ENCODE results near the gene HOXB8. TPM values are rescaled to one million over a fixed set of nuclear protein-coding genes. Genes with fewer than 3 reads are reported as not detected.

The HOXB8 gene
- polyA plus RNA-seq, 3 donors: 0.76 to 8.3 (median 6.9) TPM

GRCh38 chr17:48627118-48627597, 12.1 kb upstream of the HOXB8 start:
- H3K27ac ChIP-seq (ENCODE audit: low read depth, low read length): no peak overlapping the region
- 24 to 45% (median 40%) methylated on average over 5 of the region's 5 CpGs for WGBS, 3 donors

- WGBS, 3 donors: 1 to 2% (median 2%) methylated on average over 43 to 50 of the region's 50 CpGs
- no peak within 1 kb of the TSS for H3K27ac ChIP-seq (ENCODE audit: low read depth, low read length)
Observed at GRCh38 chr17:48626245-48627117, 11.4 kb upstream of the HOXB8 start, which contains the start of gene HOXB9. Gene HOXB9, minus strand, starts transcription at chr17:48626358. Its CDS starts 89 bp downstream, at chr17:48626269.

- WGBS, 3 donors: 1% methylated on average over 68 to 69 of the region's 69 CpGs
- no peak overlapping the region for H3K27ac ChIP-seq (ENCODE audit: low read depth, low read length)
Observed at GRCh38 chr17:48625495-48626244, 10.6 kb upstream of the HOXB8 start.

GRCh38 chr17:48624544-48625494, 9.7 kb upstream of the HOXB8 start:
- 2 to 3% (median 2%) methylated on average over 52 to 66 of the region's 66 CpGs for WGBS, 3 donors

GRCh38 chr17:48624118-48624517, 9.0 kb upstream of the HOXB8 start:
- 24 to 71% (median 60%) methylated on average over 5 of the region's 5 CpGs for WGBS, 3 donors

More at GRCh38 chr17:48624544-48625494, 9.7 kb upstream of the HOXB8 start:
- no peak overlapping the region for H3K27ac ChIP-seq (ENCODE audit: low read depth, low read length)

GRCh38 chr17:48623583-48623982, 8.5 kb upstream of the HOXB8 start:
- WGBS, 3 donors: 25 to 58% (median 55%) methylated on average over 4 of the region's 4 CpGs

More at GRCh38 chr17:48624118-48624517, 9.0 kb upstream of the HOXB8 start:
- H3K27ac ChIP-seq (ENCODE audit: low read depth, low read length): no peak overlapping the region

GRCh38 chr17:48622857-48623256, 7.8 kb upstream of the HOXB8 start:
- WGBS, 3 donors: 27 to 76% (median 67%) methylated on average over 11 of the region's 11 CpGs
- no peak overlapping the region for H3K27ac ChIP-seq (ENCODE audit: low read depth, low read length)

More at GRCh38 chr17:48623583-48623982, 8.5 kb upstream of the HOXB8 start:
- H3K27ac ChIP-seq (ENCODE audit: low read depth, low read length): no peak overlapping the region

GRCh38 chr17:48621410-48622392, 6.6 kb upstream of the HOXB8 start:
- H3K27ac ChIP-seq (ENCODE audit: low read depth, low read length): no peak overlapping the region
- WGBS, 3 donors: 17 to 59% (median 56%) methylated on average over 37 to 41 of the region's 41 CpGs

GRCh38 chr17:48620461-48621139, 5.5 kb upstream of the HOXB8 start:
- 32 to 82% (median 78%) methylated on average over 6 of the region's 6 CpGs for WGBS, 3 donors
- no peak overlapping the region for H3K27ac ChIP-seq (ENCODE audit: low read depth, low read length)

GRCh38 chr17:48619826-48620449, 4.8 kb upstream of the HOXB8 start:
- no peak overlapping the region for H3K27ac ChIP-seq (ENCODE audit: low read depth, low read length)
- WGBS, 3 donors: 22 to 77% (median 70%) methylated on average over 32 of the region's 32 CpGs

GRCh38 chr17:48618256-48618896, 3.3 kb upstream of the HOXB8 start:
- 5 to 12% (median 11%) methylated on average over 25 of the region's 25 CpGs for WGBS, 3 donors
- no peak overlapping the region for H3K27ac ChIP-seq (ENCODE audit: low read depth, low read length)

GRCh38 chr17:48617471-48618255, 2.6 kb upstream of the HOXB8 start:
- H3K27ac ChIP-seq (ENCODE audit: low read depth, low read length): no peak overlapping the region
- WGBS, 3 donors: 5 to 24% (median 21%) methylated on average over 41 to 43 of the region's 43 CpGs

- H3K27ac ChIP-seq (ENCODE audit: low read depth, low read length): no peak overlapping the region
- 21 to 58% (median 57%) methylated on average over 15 of the region's 15 CpGs for WGBS, 3 donors
Observed at GRCh38 chr17:48616717-48617470, 1.8 kb upstream of the HOXB8 start.
